ENCODE measurements around the gene VTI1A. TPM values are rescaled to one million over a fixed set of nuclear protein-coding genes. Genes with fewer than 3 reads are reported as not detected.

VTI1A gene
- total and polyA plus RNA-seq, 2 of the 13 experiments (the other 11 are each of a cell fraction or from before 2014, with no cell fraction given): 11.7 to 32.7 TPM

- no peak for TF ChIP-seq DMTF1 (CRISPR knock-in tag; IDR thresholded peaks at IDR 0.05)
- peak; percentile 61; the same call in 1 of the 2 replicates for TF ChIP-seq MIER3 (CRISPR knock-in tag; IDR thresholded peaks at IDR 0.05; ENCODE audit: borderline replicate concordance)
- no peak for TF ChIP-seq ZNF749 (CRISPR knock-in tag; IDR thresholded peaks at IDR 0.05; ENCODE audit: borderline replicate concordance)
- TF ChIP-seq RNF219 (CRISPR knock-in tag; IDR thresholded peaks at IDR 0.05): no peak
- TF ChIP-seq SKIL (CRISPR knock-in tag; IDR thresholded peaks at IDR 0.05; ENCODE audit: borderline replicate concordance): peak; percentile 62; the same call in 1 of the 2 replicates
- no peak for TF ChIP-seq SUZ12 (IDR thresholded peaks at IDR 0.05; ENCODE audit: low read depth, low read length)
- TF ChIP-seq PRDM10 (CRISPR knock-in tag; IDR thresholded peaks at IDR 0.05; ENCODE audit: low read depth): peak; percentile 40; the same call in 1 of the 2 replicates
- TF ChIP-seq ZFX (CRISPR knock-in tag; IDR thresholded peaks at IDR 0.05; ENCODE audit: low read depth): peak; percentile 27; the same call in 1 of the 2 replicates
- peak; percentile 58; the same call in 1 of the 2 replicates for TF ChIP-seq FOXK1 (CRISPR knock-in tag; IDR thresholded peaks at IDR 0.05; ENCODE audit: borderline replicate concordance, low read depth)
- TF ChIP-seq ZNF879 (CRISPR knock-in tag; IDR thresholded peaks at IDR 0.05): no peak
- 0 out of 4 replicates have a peak, but pooled peaks of 1 of the 2 experiments have one; percentile 31 for TF ChIP-seq ATF4 (CRISPR knock-in tag; IDR thresholded peaks at IDR 0.05)
- no peak for TF ChIP-seq ZNF280B (CRISPR knock-in tag; IDR thresholded peaks at IDR 0.05; ENCODE audit: borderline replicate concordance)
- no peak for TF ChIP-seq NFE2 (CRISPR knock-in tag; IDR thresholded peaks at IDR 0.05)
These were observed 248.5 kb downstream of the VTI1A start (continued) for GRCh38 chr10:112695539-112695938.

All from HepG2 (cell line).